Raji (cell line): ENCODE results near the gene BACE1.

Source experiments
- POLR2A ChIP-seq: IDR thresholded peaks from 2 replicates; pipeline ENCODE4 v1.6.1; 2011; ENCODE audit warnings: low read depth, low read length, control low read depth; ENCODE audit not compliant: insufficient read depth

BACE1 gene

GRCh38 chr11:117259417-117259816 lies 56.6 kb downstream of the BACE1 start:
- no peak for TF ChIP-seq POLR2A

DNA sequence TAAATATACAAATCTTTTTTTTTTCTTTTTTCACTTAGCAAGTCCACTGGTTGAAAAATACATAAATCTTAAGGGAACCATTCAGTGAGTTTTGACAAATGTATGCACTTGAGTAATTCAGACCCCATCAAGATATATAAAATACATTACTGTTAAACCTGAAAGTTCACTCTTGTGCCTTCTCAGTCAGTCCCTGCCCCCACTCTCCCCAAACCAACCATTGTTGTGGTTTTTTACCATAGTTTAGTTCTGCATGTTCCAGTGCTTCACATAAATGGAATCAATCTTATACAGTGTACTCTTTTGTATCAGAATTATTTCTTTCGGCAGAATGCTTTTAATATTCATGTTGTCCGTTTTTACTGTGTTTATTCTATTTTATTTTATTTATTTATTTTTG lies 57.5 kb downstream of the BACE1 start:
- TF ChIP-seq POLR2A, result no peak

DNA sequence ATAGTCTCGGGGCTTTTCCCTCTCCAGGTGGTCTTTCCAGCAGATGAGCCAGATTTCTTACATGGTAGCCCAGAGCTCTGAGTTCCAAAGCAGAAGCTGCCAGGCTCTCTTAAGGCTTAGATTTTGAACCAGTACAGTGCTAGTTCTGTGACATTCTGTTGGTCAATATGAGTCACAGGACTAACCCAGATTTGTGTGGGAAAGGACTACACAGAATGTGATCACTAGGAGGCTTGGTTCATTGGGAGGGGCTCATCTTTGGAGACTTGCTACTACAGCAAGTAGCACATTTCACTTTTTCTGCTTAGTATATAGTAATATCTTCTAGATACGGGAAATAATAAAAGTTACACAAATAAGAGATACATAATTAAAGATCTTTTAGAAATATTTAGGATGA lies 59.5 kb downstream of the BACE1 start:
- TF ChIP-seq POLR2A, result no peak

DNA sequence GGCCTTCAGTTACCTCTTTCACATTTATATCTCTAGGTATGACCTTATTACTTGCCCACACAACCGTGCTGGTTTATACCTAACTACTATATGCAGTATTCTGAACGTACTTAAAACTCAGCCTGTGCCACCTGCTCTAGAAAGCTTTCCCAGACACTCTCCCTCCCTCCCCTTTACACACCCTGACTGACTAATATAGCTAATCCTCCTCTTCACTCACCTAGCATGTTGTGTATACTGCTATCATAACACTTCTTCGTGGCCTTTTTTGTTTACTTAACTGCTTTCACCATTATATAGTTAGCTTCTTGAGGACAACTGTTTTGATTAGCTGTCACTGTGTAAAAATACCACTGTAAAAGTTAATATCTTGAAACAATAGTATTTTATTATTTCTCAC lies 60.1 kb downstream of the BACE1 start:
- TF ChIP-seq POLR2A, result no peak

GRCh38 chr11:117251506-117251905 lies 64.5 kb downstream of the BACE1 start:
- TF ChIP-seq POLR2A, result no peak

DNA sequence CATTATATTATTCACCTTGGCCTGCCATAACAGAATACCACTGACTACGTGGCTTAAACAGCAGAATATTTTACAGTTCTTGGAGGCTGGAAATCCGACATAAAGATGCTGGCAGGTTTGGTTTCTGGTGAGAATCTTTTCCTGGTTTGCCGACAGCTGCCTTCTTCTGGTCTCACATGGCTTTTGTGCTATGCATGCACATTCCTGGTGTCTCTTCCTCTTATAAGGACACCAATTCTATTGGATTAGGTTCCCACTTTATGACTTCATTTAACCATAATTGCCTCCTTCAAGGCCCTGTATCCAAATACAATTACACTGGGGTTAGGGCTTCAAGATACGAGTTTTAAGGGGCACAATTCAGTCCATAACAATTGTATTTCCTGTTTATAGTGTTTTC lies 66.5 kb downstream of the BACE1 start:
- no peak for TF ChIP-seq POLR2A

- no peak for TF ChIP-seq POLR2A
Measured at GRCh38 chr11:117248341-117248740, 67.7 kb downstream of the BACE1 start.

- no peak for TF ChIP-seq POLR2A
Measured at GRCh38 chr11:117239295-117239694, 76.8 kb downstream of the BACE1 start.

DNA sequence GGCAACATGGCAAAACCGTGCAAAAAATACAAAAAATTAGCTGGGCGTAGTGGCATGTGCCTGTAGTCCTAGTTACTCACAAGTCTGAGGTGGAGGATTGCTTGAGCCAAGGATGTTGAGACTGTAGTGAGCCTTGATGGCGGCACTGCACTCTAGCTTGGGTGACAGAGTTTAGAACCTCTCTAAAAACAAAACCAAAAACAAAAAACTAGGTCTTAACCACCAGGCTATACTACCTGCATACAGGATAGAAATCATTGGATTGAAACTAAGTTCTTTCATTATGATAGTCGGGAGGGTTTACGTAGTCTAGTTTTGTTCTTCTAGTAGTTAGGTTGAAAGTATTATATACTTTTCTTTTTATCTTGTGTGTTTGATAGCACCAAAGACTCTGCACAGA lies 77.8 kb downstream of the BACE1 start:
- TF ChIP-seq POLR2A, result no peak
